HepG2 (cell line): Measurements from ENCODE around the gene MAN1B1. TPM values are rescaled to one million over a fixed set of nuclear protein-coding genes. Genes with fewer than 3 reads are reported as not detected.

ENCODE experiments used
- CCAR2 ChIP-seq: fragments of 200-400 bp; formaldehyde crosslinking; optimal IDR thresholded peaks from 2 replicates; pipeline ENCODE3; 2018; ENCODE audit warnings: low read depth, mild to moderate bottlenecking, low read length, moderate library complexity
- CREB1 ChIP-seq, 2 experiments: fragments of 450-650 bp in 1 of 2; IDR thresholded peaks; 2 replicates each; pipeline ENCODE4 v1.6.1; 2016 to 2017; ENCODE audit warnings: control low read depth in 1 of 2, mild to moderate bottlenecking in 1 of 2, missing compliant biosample characterization in 1 of 2, missing genetic modification characterization in 1 of 2
- CSRNP1 ChIP-seq: sonication (generic); formaldehyde crosslinking; IDR thresholded peaks from 2 replicates; pipeline ENCODE4 v1.8.1; 2023; ENCODE audit warnings: mild to moderate bottlenecking, missing genetic modification reagents
- DR1 ChIP-seq: sonication (generic); formaldehyde crosslinking; IDR thresholded peaks from 2 replicates; pipeline ENCODE4 v1.8.0; 2021; ENCODE audit warnings: mild to moderate bottlenecking, missing genetic modification reagents, inconsistent platforms
- ETV5 ChIP-seq: IDR thresholded peaks from 2 replicates; pipeline ENCODE4 v1.6.1; 2018; ENCODE audit warnings: missing biosample characterization, missing genetic modification reagents, inconsistent platforms, borderline replicate concordance
- HDAC6 ChIP-seq: fragments of 200-600 bp; sonication (generic); IDR thresholded peaks from 2 replicates; pipeline ENCODE4 v1.7.0; 2017; ENCODE audit warnings: mild to moderate bottlenecking, antibody characterized with exemption, low read length, low read depth
- HNRNPK ChIP-seq: fragments of 200-400 bp; formaldehyde crosslinking; IDR thresholded peaks from 2 replicates; pipeline ENCODE4 v1.6.1; 2018; ENCODE audit warnings: low read length, low read depth, moderate library complexity, mild to moderate bottlenecking; ENCODE audit not compliant: poor library complexity, severe bottlenecking
- KLF12 ChIP-seq: sonication (generic); formaldehyde crosslinking; IDR thresholded peaks from 2 replicates; pipeline ENCODE4 v1.4.0; 2020; ENCODE audit warnings: missing genetic modification reagents, borderline replicate concordance
- NFYC ChIP-seq: IDR thresholded peaks from 2 replicates; pipeline ENCODE4 v1.6.1; 2016; ENCODE audit warnings: missing genetic modification reagents, missing compliant biosample characterization
- PITX1 ChIP-seq: sonication (generic); formaldehyde crosslinking; IDR thresholded peaks from 2 replicates; pipeline ENCODE4 v1.5.1; 2020; ENCODE audit warnings: mild to moderate bottlenecking, missing genetic modification reagents
- TCF12 ChIP-seq, 2 experiments: fragments of 450-650 bp in 1 of 2; sonication (generic) in 1 of 2; formaldehyde crosslinking in 1 of 2; IDR thresholded peaks; 2 replicates each; pipeline versions ENCODE4 v1.6.1 to v1.8.0; 2017 to 2022; ENCODE audit warnings: antibody characterized with exemption in 1 of 2, mild to moderate bottlenecking in 1 of 2, missing genetic modification reagents in 1 of 2, moderate library complexity in 1 of 2
- ZBTB3 ChIP-seq: sonication (generic); formaldehyde crosslinking; IDR thresholded peaks from 2 replicates; pipeline ENCODE4 v1.4.0; 2020; ENCODE audit warnings: low read depth, mild to moderate bottlenecking, moderate library complexity, missing genetic modification reagents, borderline replicate concordance
- ZFX ChIP-seq: sonication (generic); formaldehyde crosslinking; IDR thresholded peaks from 2 replicates; pipeline ENCODE4 v1.4.0; 2020; ENCODE audit warnings: mild to moderate bottlenecking, low read depth, missing genetic modification reagents, moderate library complexity
- ZNF329 ChIP-seq: sonication (generic); formaldehyde crosslinking; IDR thresholded peaks from 2 replicates; pipeline ENCODE4 v1.9.0; 2021; ENCODE audit warnings: low read depth, mild to moderate bottlenecking, missing genetic modification reagents
- ZNF354B ChIP-seq: sonication (generic); formaldehyde crosslinking; IDR thresholded peaks from 2 replicates; pipeline ENCODE4 v1.8.0; 2022; ENCODE audit warnings: mild to moderate bottlenecking, missing genetic modification reagents
- ZXDC ChIP-seq: sonication (generic); formaldehyde crosslinking; IDR thresholded peaks from 2 replicates; pipeline ENCODE4 v1.5.0; 2020; ENCODE audit warnings: mild to moderate bottlenecking, missing genetic modification reagents
- polyA plus RNA-seq, 8 experiments: library from polyadenylated mRNA; depleted of rRNA in 3 of 8; stranded (reverse) in 7 of 8; unstranded in 1 of 8; fragments of >200 nt; fragmentation: Illumina TruSeq in 4 of 8; extraction: Trizol in 4 of 8; gene quantifications; 2 replicates each; pipeline versions ENCODE4 v1.2.1 to v1.2.3, GENCODE V29; 2011 to 2016; ENCODE audit warnings: low read depth in 4 of 8, missing spikeins in 1 of 8, mixed read lengths in 1 of 8; ENCODE audit not compliant: insufficient read depth in 1 of 8
- total RNA-seq, 5 experiments: library from RNA; depleted of rRNA; stranded (reverse); fragments of >200 nt; fragmentation: Illumina TruSeq; extraction: Trizol; gene quantifications; 2 replicates each; pipeline ENCODE4 v1.2.3, GENCODE V29; 2016; ENCODE audit warnings: low read depth in 1 of 5
- TF ChIP-seq, protein P1 (sequence below): sonication (generic); formaldehyde crosslinking; IDR thresholded peaks from 2 replicates; pipeline ENCODE4 v1.9.0; 2021; ENCODE audit warnings: mild to moderate bottlenecking, missing genetic modification reagents

Gene MAN1B1
- total and polyA plus RNA-seq, 2 of the 13 experiments (the other 11 are each of a cell fraction or from before 2014, with no cell fraction given), result 48.9 to 59.5 TPM

- TF ChIP-seq, protein P1, sequence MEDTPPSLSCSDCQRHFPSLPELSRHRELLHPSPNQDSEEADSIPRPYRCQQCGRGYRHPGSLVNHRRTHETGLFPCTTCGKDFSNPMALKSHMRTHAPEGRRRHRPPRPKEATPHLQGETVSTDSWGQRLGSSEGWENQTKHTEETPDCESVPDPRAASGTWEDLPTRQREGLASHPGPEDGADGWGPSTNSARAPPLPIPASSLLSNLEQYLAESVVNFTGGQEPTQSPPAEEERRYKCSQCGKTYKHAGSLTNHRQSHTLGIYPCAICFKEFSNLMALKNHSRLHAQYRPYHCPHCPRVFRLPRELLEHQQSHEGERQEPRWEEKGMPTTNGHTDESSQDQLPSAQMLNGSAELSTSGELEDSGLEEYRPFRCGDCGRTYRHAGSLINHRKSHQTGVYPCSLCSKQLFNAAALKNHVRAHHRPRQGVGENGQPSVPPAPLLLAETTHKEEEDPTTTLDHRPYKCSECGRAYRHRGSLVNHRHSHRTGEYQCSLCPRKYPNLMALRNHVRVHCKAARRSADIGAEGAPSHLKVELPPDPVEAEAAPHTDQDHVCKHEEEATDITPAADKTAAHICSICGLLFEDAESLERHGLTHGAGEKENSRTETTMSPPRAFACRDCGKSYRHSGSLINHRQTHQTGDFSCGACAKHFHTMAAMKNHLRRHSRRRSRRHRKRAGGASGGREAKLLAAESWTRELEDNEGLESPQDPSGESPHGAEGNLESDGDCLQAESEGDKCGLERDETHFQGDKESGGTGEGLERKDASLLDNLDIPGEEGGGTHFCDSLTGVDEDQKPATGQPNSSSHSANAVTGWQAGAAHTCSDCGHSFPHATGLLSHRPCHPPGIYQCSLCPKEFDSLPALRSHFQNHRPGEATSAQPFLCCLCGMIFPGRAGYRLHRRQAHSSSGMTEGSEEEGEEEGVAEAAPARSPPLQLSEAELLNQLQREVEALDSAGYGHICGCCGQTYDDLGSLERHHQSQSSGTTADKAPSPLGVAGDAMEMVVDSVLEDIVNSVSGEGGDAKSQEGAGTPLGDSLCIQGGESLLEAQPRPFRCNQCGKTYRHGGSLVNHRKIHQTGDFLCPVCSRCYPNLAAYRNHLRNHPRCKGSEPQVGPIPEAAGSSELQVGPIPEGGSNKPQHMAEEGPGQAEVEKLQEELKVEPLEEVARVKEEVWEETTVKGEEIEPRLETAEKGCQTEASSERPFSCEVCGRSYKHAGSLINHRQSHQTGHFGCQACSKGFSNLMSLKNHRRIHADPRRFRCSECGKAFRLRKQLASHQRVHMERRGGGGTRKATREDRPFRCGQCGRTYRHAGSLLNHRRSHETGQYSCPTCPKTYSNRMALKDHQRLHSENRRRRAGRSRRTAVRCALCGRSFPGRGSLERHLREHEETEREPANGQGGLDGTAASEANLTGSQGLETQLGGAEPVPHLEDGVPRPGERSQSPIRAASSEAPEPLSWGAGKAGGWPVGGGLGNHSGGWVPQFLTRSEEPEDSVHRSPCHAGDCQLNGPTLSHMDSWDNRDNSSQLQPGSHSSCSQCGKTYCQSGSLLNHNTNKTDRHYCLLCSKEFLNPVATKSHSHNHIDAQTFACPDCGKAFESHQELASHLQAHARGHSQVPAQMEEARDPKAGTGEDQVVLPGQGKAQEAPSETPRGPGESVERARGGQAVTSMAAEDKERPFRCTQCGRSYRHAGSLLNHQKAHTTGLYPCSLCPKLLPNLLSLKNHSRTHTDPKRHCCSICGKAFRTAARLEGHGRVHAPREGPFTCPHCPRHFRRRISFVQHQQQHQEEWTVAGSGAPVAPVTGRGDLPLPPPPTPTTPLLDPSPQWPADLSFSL, result no peak
- TF ChIP-seq DR1 (no peak), CCAR2 (no peak), ZBTB3 (CRISPR knock-in tag) (no peak), NFYC (CRISPR knock-in tag) (peak; percentile 82), ZNF354B (CRISPR knock-in tag) (no peak), ETV5 (peak; percentile 57), HDAC6 (no peak), ZNF329 (no peak), TCF12 (IDR thresholded peaks at IDR 0.05) (no peak), TCF12 (CRISPR knock-in tag; IDR thresholded peaks at IDR 0.05) (peak; percentile 66; the same call in 1 of the 2 replicates), CSRNP1 (CRISPR knock-in tag) (peak; percentile 12; the same call in 1 of the 2 replicates), PITX1 (peak; percentile 7; the same call in 1 of the 2 replicates), ZFX (0 out of 2 replicates have a peak, but pooled peaks have one; percentile 73), CREB1 (IDR thresholded peaks at IDR 0.05) (peak; percentile 31; the same call in 1 of the 2 replicates), CREB1 (CRISPR knock-in tag; IDR thresholded peaks at IDR 0.05) (no peak), KLF12 (CRISPR knock-in tag) (no peak), HNRNPK (peak; percentile 25), ZXDC (CRISPR knock-in tag) (no peak; the same call in 1 of the 2 replicates)
Observed at GRCh38 chr9:137070201-137070905, 16.4 kb upstream of the MAN1B1 start, which contains the start of gene SAPCD2 (continued).
